Thyroid gland (tissue), 4 donors: ENCODE measurements around the gene CNTN5.

Source experiments
- POLR2A ChIP-seq, 2 donors: fragments of 450-650 bp; IDR thresholded peaks; one replicate each; pipeline ENCODE4 v1.6.1; 2017; ENCODE audit warnings: antibody characterized with exemption in 2 of 2, mild to moderate bottlenecking in 2 of 2, moderate library complexity in 1 of 2
- TF ChIP-seq, protein P1 (sequence below), 6 experiments: fragments of 200-600 bp in 3 of 6; fragments of 450-650 bp in 3 of 6; sonication (generic) in 3 of 6; IDR thresholded peaks; one replicate each; pipeline ENCODE4 v1.5.1; 2016 to 2019; ENCODE audit warnings: antibody characterized with exemption in 6 of 6, mild to moderate bottlenecking in 2 of 6, inconsistent platforms in 1 of 6, moderate library complexity in 1 of 6

DNA sequence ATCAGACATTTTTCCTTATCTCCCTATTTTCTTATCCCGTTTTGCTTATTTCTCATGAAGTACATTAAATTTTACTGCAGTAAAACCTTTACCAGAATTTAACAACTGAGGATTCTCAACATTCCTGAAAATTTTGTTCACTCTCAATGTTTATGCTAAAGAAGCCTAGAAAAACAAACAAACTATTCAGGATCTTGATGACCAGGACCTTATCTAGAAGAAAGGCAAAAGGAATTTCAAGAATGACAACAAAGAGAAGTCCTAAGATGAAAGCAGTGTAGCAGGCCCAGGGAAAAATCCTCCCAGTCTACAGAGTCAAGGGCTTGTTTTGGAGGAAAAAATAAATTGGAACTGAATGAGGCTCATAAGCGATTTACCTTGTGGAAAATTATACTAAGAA lies 1383.1 kb downstream of the CNTN5 start:
- TF ChIP-seq, protein P1, sequence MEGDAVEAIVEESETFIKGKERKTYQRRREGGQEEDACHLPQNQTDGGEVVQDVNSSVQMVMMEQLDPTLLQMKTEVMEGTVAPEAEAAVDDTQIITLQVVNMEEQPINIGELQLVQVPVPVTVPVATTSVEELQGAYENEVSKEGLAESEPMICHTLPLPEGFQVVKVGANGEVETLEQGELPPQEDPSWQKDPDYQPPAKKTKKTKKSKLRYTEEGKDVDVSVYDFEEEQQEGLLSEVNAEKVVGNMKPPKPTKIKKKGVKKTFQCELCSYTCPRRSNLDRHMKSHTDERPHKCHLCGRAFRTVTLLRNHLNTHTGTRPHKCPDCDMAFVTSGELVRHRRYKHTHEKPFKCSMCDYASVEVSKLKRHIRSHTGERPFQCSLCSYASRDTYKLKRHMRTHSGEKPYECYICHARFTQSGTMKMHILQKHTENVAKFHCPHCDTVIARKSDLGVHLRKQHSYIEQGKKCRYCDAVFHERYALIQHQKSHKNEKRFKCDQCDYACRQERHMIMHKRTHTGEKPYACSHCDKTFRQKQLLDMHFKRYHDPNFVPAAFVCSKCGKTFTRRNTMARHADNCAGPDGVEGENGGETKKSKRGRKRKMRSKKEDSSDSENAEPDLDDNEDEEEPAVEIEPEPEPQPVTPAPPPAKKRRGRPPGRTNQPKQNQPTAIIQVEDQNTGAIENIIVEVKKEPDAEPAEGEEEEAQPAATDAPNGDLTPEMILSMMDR (IDR thresholded peaks at IDR 0.05): no peak
- no peak for TF ChIP-seq POLR2A (IDR thresholded peaks at IDR 0.05)
